ENCODE measurements around the gene ARHGAP10.

GRCh38 chr4:147940171-147940570 is 208.3 kb downstream of the ARHGAP10 start:
- TF ChIP-seq POLR2AphosphoS5 (IDR thresholded peaks at IDR 0.05; ENCODE audit: low read depth, low read length) (no peak), POLR2A (IDR thresholded peaks at IDR 0.05; ENCODE audit: low read depth, low read length) (no peak), TAF1 (IDR thresholded peaks at IDR 0.05; ENCODE audit: low read depth, low read length) (no peak), POU2F2 (IDR thresholded peaks at IDR 0.05; ENCODE audit: low read depth, low read length) (no peak)
